OCI-LY3 (cell line): ENCODE measurements around the gene GLI2.

Experiments used
- CTCF ChIP-seq: fragments of 200-600, 300-600 bp; sonication (generic); IDR thresholded peaks from 2 replicates; pipeline ENCODE4 v1.5.1; 2014; ENCODE audit warnings: antibody characterized with exemption, low read length, low read depth
- EZH2phosphoT487 ChIP-seq: fragments of 200-600 bp; shearing (Covaris generic); IDR thresholded peaks from 2 replicates; pipeline ENCODE4 v1.6.1; 2018; ENCODE audit warnings: antibody characterized with exemption, mixed run types, low read depth

- TF ChIP-seq CTCF (no peak), EZH2phosphoT487 (no peak)
These were observed 48.5 kb upstream of the GLI2 start for GRCh38 chr2:120687210-120687609.
